LNCaP clone FGC (cell line): ENCODE results near the gene CCDC167.

Experiments used
- DNase-seq: peaks from one replicate; pipeline ENCODE4 v3.0.0-alpha.2; 2011; ENCODE audit warnings: low read depth
- H3K4me3 ChIP-seq: 2 replicates; pipeline ENCODE4 v1.5.1; 2011; ENCODE audit warnings: mild to moderate bottlenecking, low read depth, low read length, control low read depth
- TF ChIP-seq, protein P1 (sequence below): IDR thresholded peaks from 2 replicates; pipeline ENCODE4 v1.5.1; 2012; ENCODE audit warnings: mild to moderate bottlenecking; ENCODE audit not compliant: control insufficient read depth, insufficient read depth; ENCODE audit errors: extremely low read depth

CCDC167 gene

DNA sequence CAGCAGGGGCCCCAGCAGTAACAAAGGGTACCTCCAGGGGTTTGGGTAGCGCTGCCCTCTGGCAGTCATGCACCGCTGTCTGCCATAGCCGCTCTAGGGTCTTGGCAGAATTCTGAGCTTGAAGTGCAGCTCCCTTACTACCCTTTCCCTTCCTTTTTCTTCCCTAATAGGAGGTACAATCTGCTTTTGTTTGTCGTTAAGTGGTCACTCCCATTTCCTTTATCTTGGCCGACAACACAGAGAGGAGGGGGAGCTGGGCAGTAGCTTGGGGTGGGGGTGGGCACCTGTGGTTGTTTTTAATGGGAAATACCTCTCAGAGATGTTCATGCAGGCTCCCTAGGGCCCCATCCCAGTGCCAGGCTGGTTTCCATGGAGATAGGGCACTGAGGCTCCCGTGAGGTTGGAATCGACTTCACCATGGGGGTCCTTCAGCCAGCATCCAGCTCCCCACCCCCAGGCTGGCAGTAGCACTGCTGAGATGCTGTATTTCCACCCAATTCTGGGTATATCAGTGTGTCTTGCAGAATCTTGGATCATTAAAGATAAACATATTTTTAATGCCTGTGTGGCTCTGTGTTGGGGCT lies 18.6 kb downstream of the CCDC167 start:
- no peak for DNase-seq
- TF ChIP-seq, protein P1, sequence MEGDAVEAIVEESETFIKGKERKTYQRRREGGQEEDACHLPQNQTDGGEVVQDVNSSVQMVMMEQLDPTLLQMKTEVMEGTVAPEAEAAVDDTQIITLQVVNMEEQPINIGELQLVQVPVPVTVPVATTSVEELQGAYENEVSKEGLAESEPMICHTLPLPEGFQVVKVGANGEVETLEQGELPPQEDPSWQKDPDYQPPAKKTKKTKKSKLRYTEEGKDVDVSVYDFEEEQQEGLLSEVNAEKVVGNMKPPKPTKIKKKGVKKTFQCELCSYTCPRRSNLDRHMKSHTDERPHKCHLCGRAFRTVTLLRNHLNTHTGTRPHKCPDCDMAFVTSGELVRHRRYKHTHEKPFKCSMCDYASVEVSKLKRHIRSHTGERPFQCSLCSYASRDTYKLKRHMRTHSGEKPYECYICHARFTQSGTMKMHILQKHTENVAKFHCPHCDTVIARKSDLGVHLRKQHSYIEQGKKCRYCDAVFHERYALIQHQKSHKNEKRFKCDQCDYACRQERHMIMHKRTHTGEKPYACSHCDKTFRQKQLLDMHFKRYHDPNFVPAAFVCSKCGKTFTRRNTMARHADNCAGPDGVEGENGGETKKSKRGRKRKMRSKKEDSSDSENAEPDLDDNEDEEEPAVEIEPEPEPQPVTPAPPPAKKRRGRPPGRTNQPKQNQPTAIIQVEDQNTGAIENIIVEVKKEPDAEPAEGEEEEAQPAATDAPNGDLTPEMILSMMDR: no peak
- H3K4me3 ChIP-seq: no peak overlapping the region

- H3K4me3 ChIP-seq: no peak overlapping the region
- TF ChIP-seq, protein P1: no peak
- no peak for DNase-seq
Measured at GRCh38 chr6:37480118-37480736, 19.5 kb downstream of the CCDC167 start.

- no peak overlapping the region for H3K4me3 ChIP-seq
- DNase-seq: no peak
- TF ChIP-seq, protein P1: no peak
Measured at GRCh38 chr6:37479266-37479854, 20.3 kb downstream of the CCDC167 start.

- TF ChIP-seq, protein P1: no peak
- no peak for DNase-seq
- no peak overlapping the region for H3K4me3 ChIP-seq
Measured at GRCh38 chr6:37478827-37479226, 20.9 kb downstream of the CCDC167 start.

GRCh38 chr6:37477656-37478435 lies 21.8 kb downstream of the CCDC167 start:
- H3K4me3 ChIP-seq: no peak overlapping the region
- TF ChIP-seq, protein P1: no peak
- no peak for DNase-seq

- H3K4me3 ChIP-seq: no peak overlapping the region
- no peak for DNase-seq
- TF ChIP-seq, protein P1: no peak
Measured at GRCh38 chr6:37477191-37477590, 22.5 kb downstream of the CCDC167 start.
